Stromal cell of bone marrow (primary cell): ENCODE measurements around the gene FBXL17.
"Not testable (repeated sequence)": the region's sequence is repeated elsewhere in the genome, so short reads cannot be mapped to it uniquely, and the experiment has no call there.

Source experiments
- DNase-seq: peaks from one replicate; pipeline ENCODE4 v3.0.0-alpha.2; 2012; ENCODE audit warnings: low read depth

FBXL17 gene

GRCh38 chr5:108303611-108304010 lies 78.3 kb downstream of the FBXL17 start:
- no peak for DNase-seq

- no peak for DNase-seq
These were observed 78.8 kb downstream of the FBXL17 start for GRCh38 chr5:108303086-108303485.

- DNase-seq = no peak
These were observed 84.8 kb downstream of the FBXL17 start for GRCh38 chr5:108297042-108297601.

- peak; percentile 20 for DNase-seq
These were observed 86.1 kb downstream of the FBXL17 start for GRCh38 chr5:108295578-108296368.

GRCh38 chr5:108280960-108281569 lies 100.8 kb downstream of the FBXL17 start:
- no peak for DNase-seq

- DNase-seq = no peak
These were observed 101.7 kb downstream of the FBXL17 start for GRCh38 chr5:108280248-108280647.

GRCh38 chr5:108278285-108279240 lies 103.3 kb downstream of the FBXL17 start:
- no peak for DNase-seq

GRCh38 chr5:108276187-108277050 lies 105.5 kb downstream of the FBXL17 start:
- DNase-seq = no peak

GRCh38 chr5:108274080-108274479 lies 107.8 kb downstream of the FBXL17 start:
- not testable (repeated sequence) for DNase-seq

GRCh38 chr5:108271127-108271526 lies 110.8 kb downstream of the FBXL17 start:
- DNase-seq = no peak

GRCh38 chr5:108266242-108266641 lies 115.7 kb downstream of the FBXL17 start:
- no peak for DNase-seq

- DNase-seq = no peak
These were observed 117.4 kb downstream of the FBXL17 start for GRCh38 chr5:108264533-108264932.

GRCh38 chr5:108263338-108263737 lies 118.6 kb downstream of the FBXL17 start:
- DNase-seq = no peak

- no peak for DNase-seq
These were observed 121.1 kb downstream of the FBXL17 start for GRCh38 chr5:108260858-108261170.

- peak; percentile 62 for DNase-seq
These were observed 121.6 kb downstream of the FBXL17 start for GRCh38 chr5:108260117-108260857.

GRCh38 chr5:108259306-108259705 lies 122.6 kb downstream of the FBXL17 start:
- no peak for DNase-seq

- DNase-seq = no peak
These were observed 123.9 kb downstream of the FBXL17 start for GRCh38 chr5:108257996-108258395.

- no peak for DNase-seq
These were observed 126.4 kb downstream of the FBXL17 start for GRCh38 chr5:108255468-108255867.

GRCh38 chr5:108251350-108251749 lies 130.5 kb downstream of the FBXL17 start:
- DNase-seq = no peak

- DNase-seq = no peak
These were observed 132.0 kb downstream of the FBXL17 start for GRCh38 chr5:108249785-108250426.
